GF-D8 (cell line): Measurements from ENCODE around the gene TNFSF13B.
"Not testable (repeated sequence)": the region's sequence is repeated elsewhere in the genome, so short reads cannot be mapped to it uniquely, and the experiment has no call there.

Experiments
- DNase-seq: peaks from one replicate; lab custom pipeline; 2025; lab: John Stamatoyannopoulos, UW

TNFSF13B gene, protein sequence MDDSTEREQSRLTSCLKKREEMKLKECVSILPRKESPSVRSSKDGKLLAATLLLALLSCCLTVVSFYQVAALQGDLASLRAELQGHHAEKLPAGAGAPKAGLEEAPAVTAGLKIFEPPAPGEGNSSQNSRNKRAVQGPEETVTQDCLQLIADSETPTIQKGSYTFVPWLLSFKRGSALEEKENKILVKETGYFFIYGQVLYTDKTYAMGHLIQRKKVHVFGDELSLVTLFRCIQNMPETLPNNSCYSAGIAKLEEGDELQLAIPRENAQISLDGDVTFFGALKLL

GRCh38 chr13:108269601-108270328, at the start of gene TNFSF13B:
Gene TNFSF13B, plus strand, starts transcription at chr13:108269718. Its CDS starts 178 bp downstream, at chr13:108269896.
- DNase-seq: peak; percentile 80

- no peak for DNase-seq
These were observed 49.5 kb upstream of the TNFSF13B start for GRCh38 chr13:108220041-108220440.

DNA sequence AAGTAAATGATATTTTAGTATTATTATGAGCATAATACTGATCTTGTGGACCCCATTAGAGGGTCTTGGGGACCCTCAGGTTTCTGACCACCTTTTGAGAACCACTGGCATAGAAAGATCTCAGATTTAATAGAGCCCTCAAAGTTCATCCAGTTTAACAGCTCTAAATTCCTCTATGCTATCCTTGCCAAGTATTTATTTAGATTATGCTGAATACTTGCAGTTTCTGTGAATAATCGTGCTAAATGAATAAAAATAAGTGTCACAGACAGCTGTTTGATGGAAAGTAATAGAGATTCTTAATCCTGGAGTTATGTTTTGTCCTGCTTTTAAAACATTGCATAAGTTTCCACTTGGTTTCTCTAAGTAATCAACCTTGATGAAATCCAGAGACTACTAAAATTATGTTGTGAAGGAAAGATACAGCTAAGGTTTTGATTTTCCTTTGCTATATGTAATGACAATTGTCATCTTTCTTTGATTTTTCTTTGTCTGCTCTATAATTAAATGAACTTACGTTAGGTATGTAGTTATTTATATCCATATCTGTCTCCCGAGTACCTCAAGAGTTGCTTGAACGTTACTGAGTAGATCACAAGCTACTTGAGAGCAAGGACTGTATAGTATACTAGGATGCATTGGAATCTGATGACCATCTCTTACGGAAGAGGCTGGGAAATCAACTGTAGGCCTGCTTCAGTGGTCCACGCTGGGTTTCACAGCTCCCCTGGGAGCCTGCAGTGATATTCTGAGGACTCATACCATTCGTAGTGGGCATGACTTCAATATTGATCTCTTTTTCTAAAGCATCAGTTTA, 45.6 kb upstream of the TNFSF13B start:
- no peak for DNase-seq

- peak; percentile 19 for DNase-seq
These were observed 44.1 kb upstream of the TNFSF13B start for GRCh38 chr13:108225440-108225839.

DNA sequence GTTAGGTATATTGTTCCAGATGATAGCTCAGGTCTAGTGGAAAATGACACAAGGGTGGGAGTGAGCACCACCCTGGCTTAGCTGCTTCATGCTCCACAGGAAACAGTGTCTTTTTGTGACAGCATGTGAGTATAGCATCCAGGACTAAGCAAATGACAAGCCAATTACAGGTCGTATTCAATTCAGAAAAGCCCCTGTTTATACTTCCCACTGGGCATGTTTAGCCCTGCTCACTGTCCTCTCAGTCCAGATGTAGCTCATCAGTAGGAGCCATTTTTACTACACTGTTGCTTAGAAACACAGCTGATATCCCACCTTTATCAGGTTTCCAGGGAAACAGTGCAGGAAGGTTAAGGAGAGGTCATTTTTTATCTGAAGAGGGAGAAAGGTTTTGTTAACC, 43.3 kb upstream of the TNFSF13B start:
- DNase-seq: no peak

DNA sequence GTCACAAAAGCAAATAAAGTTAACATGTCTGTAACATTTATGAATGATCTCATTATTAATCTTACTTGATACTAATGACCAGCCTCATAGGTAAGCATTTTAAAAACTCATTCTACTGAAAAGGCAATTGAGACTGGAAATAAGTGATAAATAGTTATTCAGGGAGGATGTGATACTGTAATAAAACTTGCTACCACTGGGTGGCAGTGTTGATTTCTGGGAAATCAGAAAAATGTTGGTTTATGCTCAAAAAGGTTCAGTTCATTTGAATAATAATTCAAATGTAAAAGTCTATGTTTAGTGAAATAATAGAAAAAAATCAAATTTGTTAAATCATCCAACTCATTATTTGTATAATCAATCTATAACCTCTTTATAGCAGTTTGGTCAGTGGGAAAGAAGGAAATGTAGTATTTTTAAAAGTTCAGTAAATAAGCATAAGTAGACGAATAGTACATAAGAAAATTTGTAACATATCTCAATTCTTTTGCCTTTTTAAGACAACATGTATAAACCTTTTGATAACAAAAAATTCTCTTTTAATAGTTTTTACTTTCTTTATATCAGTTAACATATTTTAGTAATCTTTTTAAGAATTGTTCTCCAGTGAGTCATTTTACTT, 41.8 kb upstream of the TNFSF13B start:
- no peak for DNase-seq

GRCh38 chr13:108230377-108230776, 39.1 kb upstream of the TNFSF13B start:
- DNase-seq: no peak

DNA sequence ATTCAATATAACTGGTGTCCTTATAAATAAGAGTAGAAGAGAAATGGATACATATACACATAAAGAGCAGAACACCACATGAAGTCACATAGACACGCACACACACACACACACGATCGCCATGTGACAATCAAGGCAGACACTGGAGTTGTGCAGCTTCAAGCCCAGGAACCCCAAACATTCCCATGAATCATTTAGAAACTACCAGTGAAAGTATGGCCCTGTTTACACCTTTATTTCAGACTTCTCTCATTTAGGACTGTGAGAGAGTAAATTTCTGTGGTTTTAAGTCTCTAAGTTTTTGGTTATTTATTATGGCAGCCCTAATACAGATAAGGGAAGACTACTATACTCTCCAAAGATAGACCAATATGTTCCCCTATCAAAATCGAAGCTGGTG, 20.4 kb upstream of the TNFSF13B start:
- no peak for DNase-seq

DNA sequence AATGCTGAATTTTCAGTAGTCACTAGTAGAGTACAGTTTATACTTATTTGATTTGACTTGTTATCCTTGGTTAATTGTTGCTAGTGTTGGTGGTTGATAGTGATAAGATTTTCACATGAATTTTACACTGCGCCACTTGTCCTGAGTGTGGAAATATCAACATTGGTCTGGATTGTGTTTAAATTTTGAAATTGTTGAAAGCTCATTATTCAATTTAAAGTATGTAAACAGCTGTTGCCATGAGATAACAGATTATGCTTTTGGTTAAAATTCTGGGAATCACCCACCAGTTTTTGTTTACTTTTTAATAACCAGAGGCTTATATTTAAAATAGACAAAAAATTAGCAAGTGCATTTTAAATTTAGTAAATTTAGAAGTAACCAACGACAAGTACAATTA, 12.3 kb upstream of the TNFSF13B start:
- no peak for DNase-seq

- no peak for DNase-seq
These were observed 5.7 kb upstream of the TNFSF13B start for GRCh38 chr13:108263621-108264355.

DNA sequence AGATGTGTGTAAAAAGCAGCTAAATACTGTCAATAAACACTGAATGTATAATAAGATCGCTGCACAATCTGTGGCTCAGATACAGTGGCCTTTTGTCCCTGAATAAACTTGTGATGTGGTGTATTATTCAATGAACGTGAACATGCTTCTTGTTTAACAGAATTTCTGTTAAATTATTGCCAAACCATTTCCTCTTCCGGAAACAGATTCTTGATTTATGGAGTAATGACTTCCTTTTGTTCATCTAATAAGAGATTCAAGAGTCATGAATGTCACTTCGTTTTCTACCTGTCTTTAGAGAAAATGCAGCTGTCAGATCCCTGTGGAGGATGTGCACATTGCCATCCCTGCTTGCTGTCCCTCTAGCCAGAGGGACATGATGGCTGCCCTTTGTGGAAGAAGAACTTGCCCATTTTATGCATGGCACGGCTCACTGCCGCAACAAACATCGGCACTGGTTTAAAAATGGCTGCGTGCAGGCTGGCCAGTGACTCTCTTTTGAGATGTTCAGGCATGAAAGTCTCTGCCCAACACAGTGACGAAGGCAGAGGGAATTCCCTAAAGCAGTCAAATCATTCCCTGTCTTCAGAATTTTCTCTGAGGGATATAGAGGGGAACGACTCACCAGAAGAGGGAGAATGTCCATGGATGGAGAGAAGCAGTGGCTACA, 3.1 kb upstream of the TNFSF13B start:
- peak; percentile 94 for DNase-seq

- peak; percentile 55 for DNase-seq
These were observed 2.2 kb upstream of the TNFSF13B start for GRCh38 chr13:108267347-108267746.

- not testable (repeated sequence) for DNase-seq
These were observed 1.7 kb upstream of the TNFSF13B start for GRCh38 chr13:108267855-108268254.

DNA sequence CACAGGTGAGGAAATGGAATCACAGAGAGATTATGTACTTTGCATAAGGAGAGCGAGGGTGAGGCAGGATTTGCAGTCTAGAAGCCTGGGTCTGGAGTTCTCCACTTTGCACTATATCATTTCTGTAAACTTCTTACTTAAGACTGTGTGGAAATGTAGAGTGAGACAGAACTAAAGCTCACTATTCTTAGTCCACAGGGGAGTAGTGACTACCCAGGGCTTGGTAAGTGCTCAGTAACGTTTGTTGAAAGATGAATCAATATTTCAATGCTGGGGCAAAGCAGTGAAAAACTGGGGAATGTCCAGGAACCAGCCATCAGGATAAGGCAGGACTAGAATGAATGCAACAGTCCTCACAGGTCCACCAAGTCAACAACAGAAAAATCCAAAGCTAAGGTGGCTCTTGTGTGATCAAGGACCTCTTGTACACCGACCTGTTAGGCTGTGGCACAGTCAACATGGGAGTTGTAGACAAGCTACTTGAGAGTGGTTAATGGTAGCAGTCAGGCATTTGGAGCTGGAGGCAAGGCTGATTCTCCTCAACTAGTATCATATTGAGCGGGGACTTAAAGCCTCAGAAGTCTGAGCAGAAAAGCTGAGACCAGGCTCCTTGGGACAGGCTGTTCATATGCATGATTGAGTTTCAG, 929 bp upstream of the TNFSF13B start:
- DNase-seq: no peak

GRCh38 chr13:108270442-108270841, 924 bp downstream of the TNFSF13B start:
- peak; percentile 44 for DNase-seq

DNA sequence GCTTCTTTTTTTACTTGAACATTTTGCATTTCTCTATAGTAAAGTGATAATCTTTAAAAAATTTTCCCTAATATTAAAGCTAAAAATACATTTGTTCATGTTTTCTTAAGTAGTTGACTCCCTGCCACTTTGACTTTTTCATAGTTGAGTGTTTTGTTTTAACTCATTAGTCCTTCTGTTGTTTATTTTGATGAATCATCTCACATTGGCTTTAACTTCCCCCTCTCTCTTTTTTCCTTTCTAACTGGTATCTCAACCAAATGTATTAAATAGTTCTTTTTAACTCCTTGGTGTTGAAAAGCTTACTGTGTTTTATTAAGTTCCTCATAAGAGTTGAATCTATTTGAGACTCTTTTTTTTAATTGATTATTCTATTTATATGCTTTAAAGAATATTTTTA, 2.8 kb downstream of the TNFSF13B start:
- peak; percentile 39 for DNase-seq

- DNase-seq: no peak
These were observed 4.1 kb downstream of the TNFSF13B start for GRCh38 chr13:108273429-108274118.

DNA sequence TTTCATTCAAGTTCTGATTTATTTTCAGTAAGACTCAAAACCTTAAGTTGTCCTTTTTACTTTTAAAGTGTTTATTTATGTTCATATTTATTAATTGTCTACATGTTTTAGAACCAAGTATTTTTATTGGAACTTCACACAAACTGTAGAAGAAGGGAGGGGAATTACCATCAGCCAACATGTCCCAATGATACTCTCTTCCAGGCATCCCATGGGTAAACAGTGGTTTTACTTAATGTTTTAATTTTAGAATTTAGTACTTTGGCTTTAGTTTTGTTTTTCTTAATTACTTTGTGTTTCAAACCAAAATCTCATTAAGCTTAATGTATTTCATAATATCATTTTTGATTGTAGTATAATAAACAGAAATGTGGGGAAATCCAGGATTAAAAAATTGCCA, 5.2 kb downstream of the TNFSF13B start:
- DNase-seq: no peak

DNA sequence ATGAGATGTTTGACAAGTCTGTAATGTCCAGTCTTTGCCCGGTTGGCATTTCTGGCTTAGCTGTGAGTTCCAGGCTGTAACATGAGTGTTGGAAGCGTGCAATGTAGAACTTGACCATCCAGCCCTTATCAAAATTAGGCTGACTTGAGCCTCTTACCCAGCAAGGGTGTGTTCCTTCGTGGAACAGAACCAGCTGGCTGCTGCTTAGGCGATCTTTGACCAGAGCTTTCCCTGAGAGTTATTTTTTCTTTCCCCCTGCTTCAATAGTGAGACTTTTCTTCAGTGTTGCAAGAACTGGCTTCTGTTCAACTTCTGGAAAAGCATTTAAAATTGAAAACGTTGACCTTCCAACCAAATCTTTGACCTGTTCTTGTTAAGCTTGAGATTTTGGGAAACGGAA, 6.5 kb downstream of the TNFSF13B start:
- no peak for DNase-seq

GRCh38 chr13:108278466-108278865, 8.9 kb downstream of the TNFSF13B start:
- DNase-seq: no peak
